Measurements from ENCODE around the gene SLC9A9. TPM values are rescaled to one million over a fixed set of nuclear protein-coding genes. Genes with fewer than 3 reads are reported as not detected.

Gene SLC9A9
- total and polyA plus RNA-seq, 9 of the 15 experiments (the other 6 are each of a cell fraction or from before 2014, with no cell fraction given), result 0.03 to 0.13 TPM; not detected in 7

DNA sequence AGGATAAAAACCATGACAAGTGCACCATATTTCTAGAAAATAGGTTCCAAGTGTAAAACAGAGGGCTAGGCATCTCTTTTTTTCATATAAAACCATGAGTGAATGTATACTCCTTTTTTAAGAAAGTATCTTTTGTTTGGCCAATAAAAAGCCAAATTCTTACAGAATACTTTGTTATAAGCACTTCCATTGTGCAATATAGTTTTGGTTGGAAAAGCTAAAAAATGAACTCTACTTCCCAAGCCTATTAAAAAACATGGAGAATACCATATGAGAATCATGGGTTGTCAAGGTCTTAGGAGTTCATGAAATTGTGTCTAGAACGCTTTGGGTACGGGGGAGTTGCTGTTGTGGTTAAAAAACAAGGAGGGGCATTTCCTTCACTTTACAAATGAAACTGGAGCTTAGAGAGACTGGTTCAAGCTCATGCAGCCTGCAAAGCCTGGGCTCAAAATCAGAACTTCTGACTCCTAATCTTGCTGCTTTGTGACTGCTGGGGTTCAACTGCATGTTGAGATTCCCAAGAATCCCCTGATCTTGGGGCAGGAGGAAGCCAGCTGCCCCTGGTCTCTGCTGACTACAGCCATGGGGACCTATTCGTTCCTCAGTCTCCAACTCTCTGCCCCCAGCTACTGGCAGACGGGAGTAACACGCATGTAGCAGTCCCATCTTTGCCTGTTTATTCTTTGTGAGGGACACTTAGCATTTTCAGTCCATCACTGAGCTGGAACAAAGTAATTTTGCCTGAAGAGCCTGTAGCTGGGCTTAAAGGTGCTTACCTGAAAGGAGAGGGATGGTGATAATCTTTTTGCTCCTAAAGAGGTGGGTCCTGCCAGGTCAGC is 499.6 kb downstream of the SLC9A9 start (continued):
- TF ChIP-seq MBD1 (CRISPR knock-in tag; IDR thresholded peaks at IDR 0.05), result no peak
- no peak for TF ChIP-seq MECOM (CRISPR knock-in tag; IDR thresholded peaks at IDR 0.05)
- peak; percentile 16; the same call in 1 of the 2 replicates for TF ChIP-seq ESRRA (IDR thresholded peaks at IDR 0.05; ENCODE audit: borderline replicate concordance, low read depth)
- no peak for TF ChIP-seq RBBP5 (IDR thresholded peaks at IDR 0.05; ENCODE audit: borderline replicate concordance, insufficient read depth, low read length, poor library complexity, severe bottlenecking)
- 0 out of 2 replicates have a peak, but pooled peaks have one; percentile 30 for TF ChIP-seq ZNF766 (CRISPR knock-in tag; conservative IDR thresholded peaks at IDR 0.05)
- TF ChIP-seq GABPB2 (CRISPR knock-in tag; conservative IDR thresholded peaks at IDR 0.05), result no peak
- no peak for TF ChIP-seq MXI1 (IDR thresholded peaks at IDR 0.05; ENCODE audit: low read depth, low read length)
- TF ChIP-seq DIDO1 (tag; IDR thresholded peaks at IDR 0.05; ENCODE audit: low read depth), result no peak
- TF ChIP-seq E2F3 (CRISPR knock-in tag; IDR thresholded peaks at IDR 0.05), result no peak
- TF ChIP-seq E2F5 (CRISPR knock-in tag; IDR thresholded peaks at IDR 0.05), result no peak
- no peak for TF ChIP-seq TCF7 (IDR thresholded peaks at IDR 0.05; ENCODE audit: borderline replicate concordance)
- 0 out of 2 replicates have a peak, but pooled peaks have one; percentile 47 for TF ChIP-seq CC2D1A (IDR thresholded peaks at IDR 0.05)
- TF ChIP-seq ZMIZ1 (IDR thresholded peaks at IDR 0.05; ENCODE audit: low read depth in 2 of 2, low read length in 2 of 2), result no peak
- no peak for TF ChIP-seq ZNF57 (CRISPR knock-in tag; IDR thresholded peaks at IDR 0.05)
- TF ChIP-seq ATF2 (CRISPR knock-in tag; IDR thresholded peaks at IDR 0.05), result no peak
- TF ChIP-seq ZNF217 (CRISPR knock-in tag; IDR thresholded peaks at IDR 0.05), result no peak
- no peak for TF ChIP-seq KLF10 (CRISPR knock-in tag; IDR thresholded peaks at IDR 0.05)
- TF ChIP-seq ZNF384 (IDR thresholded peaks at IDR 0.05; ENCODE audit: low read depth, low read length), result no peak
- no peak for TF ChIP-seq ZNF436 (CRISPR knock-in tag; IDR thresholded peaks at IDR 0.05)
- TF ChIP-seq MAFF (IDR thresholded peaks at IDR 0.05; ENCODE audit: low read length), result no peak
